Endometrium (tissue), 2 donors: ENCODE measurements around the gene TUBA4B.
"Not testable (repeated sequence)": the region's sequence is repeated elsewhere in the genome, so short reads cannot be mapped to it uniquely, and the experiment has no call there.

Source experiments
- FAIRE-seq: peaks from 2 replicates; lab custom pipeline; 2012; peaks lifted over from hg19 to GRCh38; lab: Jason Lieb, UNC
- donor health status: control.
- donor health status: control.

TUBA4B gene

DNA sequence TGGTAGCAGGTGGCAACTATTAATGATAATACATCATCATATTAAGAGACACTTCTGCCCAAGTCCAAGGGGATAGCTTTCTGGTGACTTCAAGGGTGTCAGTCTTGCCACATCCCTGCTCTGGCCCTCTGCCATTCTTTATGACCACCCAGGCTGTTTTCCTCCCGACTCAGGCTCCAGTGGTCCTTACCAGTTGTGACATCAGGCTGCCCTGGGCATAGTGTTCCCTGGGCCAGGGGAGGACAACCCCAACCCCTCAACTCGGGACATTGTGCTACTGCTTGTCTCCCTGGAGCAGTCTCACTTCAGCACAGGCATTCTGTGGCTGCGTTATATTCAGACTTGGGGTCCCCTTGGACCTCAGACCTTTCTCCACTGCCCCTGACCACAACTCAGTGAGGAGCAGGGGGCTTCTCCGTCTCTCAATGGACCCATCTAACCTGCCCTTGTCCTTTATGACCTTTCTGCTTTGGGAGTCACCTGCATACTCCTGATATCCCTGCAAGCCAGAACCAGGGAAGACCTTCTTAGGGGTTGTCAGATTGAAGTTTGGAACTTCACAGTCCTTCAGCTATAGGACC is 39.0 kb downstream of the TUBA4B start:
- FAIRE-seq, result no peak

DNA sequence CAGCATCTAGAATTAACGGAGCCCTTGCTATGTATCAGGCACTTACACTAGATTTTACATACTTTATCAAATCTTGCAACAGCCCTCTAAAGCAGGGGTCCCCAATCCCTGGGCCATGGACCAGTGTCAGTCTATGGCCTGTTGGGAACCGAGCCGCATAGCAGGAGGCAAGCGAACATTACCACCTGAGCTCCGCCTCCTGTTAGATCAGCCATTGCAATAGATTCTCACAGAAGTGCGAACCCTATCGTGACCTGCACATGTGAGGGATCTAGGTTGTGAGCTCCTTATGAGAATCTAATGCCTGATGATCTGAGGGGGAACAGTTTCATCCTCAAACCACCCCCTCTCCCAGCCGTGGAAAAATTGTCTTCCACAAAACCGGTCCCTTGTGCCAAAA is 39.6 kb downstream of the TUBA4B start:
- no peak for FAIRE-seq

DNA sequence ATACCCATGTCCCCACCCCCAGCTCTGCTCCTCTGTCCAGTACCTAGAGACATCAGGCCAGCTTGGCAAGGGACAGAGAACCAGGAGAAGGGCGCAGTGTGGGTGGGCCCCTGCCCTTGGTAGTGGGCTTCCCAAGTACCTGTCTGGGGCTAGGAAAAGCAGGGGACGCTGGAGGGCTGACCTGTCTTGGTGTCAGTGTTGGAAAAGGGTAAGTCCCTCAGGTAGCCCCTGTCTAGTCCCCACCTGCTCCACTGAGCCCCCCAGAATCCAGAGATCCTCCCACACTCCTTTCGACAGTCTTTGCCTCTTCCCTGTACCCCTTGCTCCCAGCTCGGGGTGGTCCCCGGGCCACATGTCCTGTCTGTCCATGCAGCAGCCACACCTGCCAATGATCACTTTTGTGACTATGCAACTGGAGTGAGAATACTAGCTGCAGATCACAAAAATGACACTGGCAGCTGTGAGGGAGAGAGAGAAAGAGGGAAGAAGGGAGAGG is 40.7 kb downstream of the TUBA4B start:
- FAIRE-seq, result no peak

DNA sequence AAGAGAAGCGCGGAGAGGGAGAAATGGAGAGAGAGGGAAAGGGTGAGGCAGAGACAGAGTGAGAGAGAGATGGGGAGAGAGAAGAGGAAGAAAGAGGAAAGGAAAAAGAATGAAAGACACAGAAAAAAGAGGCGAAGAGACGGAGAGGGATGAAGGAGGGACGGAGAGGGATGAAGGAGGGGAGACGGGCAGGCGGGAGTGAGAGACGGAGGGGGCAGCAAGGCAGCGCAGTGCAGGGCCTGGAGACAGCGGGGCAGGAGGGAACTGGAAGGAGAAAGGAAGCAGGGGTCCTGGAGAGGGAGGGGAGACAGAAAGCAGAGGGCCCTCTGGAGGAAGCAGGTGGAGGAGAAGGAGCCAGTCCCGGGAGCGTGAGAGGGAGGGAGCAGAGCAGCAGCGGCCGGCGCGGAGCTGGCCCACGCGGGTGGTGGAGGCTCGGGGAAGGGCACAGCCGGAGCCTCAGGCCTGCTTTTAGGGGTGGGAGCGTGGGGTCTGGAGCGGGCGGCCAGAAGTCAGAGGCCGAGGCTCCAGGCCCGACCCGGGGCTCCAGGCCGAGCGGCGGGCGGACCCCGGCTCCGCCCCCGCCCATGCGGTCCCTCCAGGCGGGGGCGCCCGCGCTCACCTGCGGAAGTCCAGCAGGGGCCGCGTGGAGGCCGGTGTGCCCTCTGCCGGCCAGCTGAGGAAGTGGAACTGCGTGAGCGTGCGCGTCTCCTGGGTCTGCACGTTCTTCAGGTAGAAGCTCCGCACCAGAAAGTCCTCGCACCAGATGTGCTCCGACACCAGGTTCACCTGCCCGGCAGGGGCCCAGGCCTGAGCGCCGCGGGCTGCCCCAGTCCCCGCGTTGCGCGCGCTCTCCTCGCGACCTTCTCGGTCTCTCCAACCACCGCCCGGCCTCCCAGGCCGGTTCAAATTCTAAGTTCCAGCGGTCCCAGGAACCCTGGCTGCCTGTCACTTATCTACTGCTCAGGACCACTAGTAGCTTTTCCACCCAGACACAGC is 41.6 kb downstream of the TUBA4B start:
- no peak for FAIRE-seq

DNA sequence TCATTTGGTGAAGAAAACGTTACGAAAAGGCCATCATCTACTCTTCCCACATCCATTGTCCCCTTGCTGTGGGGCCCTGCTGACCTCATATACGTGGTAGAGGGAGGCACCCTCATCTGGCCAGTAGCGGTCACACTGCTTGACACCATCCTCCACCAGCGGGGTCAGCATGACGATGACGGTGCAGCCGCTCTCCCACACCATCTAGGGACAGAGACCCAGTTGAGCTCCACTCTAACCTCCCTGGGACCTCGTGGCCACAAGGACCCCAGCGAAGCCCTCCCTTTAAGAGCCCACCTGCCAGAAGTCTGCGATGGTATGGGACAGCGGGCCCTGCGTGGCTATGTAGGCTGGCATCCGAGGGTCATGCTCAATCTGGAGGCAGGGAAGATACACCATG is 43.1 kb downstream of the TUBA4B start:
- FAIRE-seq, result no peak

DNA sequence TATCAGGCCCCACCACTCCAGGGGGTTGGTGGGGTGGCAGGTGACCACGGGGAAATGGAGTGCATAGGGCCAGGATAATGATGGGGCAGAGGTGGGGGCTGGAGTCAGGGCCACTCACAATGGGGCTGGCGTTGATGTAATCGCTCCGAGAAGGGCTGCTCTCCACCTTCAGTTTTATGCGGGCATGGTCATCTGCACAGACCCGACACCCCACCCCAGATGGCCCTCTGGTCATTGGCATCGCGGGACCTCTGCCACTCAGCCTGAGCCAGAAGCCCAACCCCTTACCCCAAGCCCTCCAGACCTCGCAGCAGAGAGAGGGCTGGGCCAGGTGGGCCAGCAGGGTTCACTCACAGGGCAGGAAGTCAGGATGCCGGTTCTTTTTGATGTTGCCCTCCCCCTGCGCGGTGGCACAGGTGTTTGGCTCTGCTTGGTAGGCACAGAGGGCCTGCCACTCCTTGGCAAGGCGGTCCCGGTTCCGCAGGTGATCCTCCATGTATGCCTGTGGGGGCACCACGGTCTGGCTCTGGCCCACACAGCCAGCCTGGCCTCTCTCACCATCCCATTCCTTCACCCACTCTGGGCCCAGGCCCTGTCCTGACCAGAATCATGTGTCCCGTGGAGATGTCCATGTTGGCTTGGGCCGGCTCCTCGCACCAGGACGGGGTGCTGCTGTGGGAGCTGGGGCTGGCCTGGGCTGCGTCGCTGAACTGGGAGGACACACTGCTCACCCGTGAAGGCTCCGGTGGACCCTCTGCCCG is 43.8 kb downstream of the TUBA4B start:
- no peak for FAIRE-seq

DNA sequence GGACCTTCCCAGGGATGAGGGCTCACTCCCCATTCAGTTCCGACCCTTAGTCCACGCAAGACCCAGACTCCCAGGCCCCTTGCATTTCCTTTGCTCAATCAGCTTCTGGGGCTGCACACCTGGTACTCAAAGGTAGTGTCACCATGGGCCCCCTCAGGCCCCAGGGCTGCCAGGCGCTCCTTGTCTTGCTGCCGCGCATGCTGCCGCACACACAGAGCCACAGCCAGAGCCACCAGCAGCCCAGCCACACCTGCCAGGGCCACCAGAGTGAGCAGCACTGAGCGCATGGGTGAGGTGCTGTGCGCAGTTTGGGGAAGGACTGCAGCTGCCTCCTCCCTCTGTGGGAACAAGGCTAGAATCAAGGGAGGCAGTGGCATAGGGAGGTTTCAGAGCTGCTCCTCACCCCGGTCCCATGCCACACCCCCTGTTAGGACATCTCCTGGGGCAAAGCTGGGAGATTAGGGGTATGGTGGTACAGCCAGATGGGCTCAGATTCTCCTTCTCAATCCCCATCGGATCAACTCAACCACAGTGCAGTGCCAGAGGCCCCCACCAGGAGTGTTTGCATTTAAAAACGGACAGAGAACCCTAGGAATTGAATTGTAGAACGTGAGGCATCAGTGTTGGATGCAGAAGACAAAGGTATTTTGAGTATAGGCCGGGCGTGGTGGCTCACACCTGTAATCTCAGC is 44.9 kb downstream of the TUBA4B start:
- FAIRE-seq, result no peak

DNA sequence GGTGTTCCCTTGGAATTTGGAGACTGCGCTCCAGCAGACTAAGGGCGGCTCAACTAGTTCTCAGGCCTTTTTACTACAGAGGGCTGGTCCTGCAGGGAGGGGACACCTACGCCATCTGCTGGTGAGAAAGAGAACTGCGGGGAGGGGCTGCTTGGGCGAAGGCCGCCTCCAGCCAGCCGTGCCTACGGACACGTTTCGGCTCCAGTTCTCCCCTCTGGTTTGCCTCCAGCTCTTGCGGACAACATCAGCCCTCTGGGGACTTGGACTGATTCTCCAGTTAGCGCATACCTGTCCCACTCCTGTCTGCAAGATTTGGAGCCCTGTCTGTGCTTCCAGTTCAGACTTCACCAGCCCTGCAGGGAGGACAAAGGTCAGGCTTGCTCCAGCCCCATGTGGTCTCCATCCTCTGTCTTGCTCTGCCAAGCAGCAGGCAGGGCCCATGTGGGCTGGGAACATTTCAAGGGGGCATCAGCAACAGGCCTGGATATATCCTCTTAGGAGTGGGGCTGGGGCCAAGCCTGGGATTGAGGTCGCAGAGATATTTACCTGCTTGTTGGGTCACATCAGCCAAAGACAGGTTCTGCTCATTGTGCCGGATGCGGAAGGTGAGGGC is 45.8 kb downstream of the TUBA4B start:
- FAIRE-seq, result peak; percentile 59

DNA sequence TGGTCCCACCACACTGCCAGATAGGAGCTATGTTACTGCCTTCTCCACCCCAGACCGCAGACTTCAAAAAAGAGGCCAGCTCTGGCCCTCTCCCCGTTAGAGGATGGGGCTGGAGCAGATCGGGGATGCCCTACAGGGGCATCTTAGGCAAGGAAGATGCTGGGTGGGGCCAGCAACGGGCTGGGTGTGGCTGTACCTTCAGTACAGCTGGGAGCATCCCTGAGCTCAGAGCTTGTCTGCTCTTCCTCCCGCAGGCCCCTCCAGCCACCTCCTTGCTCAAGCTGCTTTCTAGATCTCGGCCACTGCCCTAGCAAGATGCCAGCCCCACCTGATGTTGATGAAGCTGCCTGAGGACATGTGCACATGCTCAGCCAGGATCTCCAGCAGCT is 46.3 kb downstream of the TUBA4B start:
- no peak for FAIRE-seq

DNA sequence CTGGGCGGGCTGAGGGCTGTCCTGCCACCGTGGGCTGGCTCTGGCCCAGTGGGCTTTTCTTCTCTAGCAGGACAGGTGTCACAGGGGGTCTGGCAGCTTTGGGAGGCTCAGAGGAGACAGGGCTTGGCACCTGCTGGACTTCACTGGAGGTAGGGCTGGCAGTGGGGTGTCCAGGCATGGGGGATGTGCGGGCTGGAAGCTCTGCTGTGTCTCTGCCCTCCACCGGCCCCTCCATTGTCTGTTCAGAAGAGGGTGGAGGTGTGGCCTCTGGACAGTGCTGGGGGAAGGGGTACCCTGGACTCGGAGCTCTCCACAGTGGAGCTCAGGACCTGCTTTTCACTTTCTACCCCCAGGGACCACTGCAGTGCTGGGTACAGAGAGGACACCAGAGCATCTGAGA is 47.0 kb downstream of the TUBA4B start:
- no peak for FAIRE-seq

DNA sequence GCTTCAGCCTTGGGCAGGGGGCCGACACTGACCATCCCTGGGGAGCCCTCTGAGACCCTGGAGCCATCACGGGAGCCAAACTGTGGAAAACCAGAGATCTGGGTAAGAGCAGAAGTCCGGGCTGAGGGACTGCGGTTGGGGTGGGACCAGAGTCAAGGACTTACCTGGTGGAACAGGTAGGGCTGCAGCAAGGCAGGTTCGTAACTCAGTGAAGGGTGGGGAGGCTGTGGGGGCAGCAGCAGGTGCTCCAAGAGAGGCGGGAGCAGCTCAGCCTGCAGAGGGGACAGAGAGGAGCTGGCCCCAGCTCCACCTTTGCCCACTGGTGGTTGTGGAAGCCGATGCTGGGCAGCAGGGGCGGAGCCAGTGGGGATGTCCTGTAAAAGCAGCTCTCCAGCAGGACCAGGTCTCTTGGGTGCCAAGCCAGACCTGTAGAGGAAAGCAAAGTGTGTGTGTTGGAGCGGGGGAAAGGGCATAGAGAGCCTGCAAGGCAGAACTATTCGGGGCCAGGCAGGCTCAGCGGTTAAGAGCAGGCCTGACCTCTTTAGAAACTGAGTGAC is 49.4 kb downstream of the TUBA4B start:
- no peak for FAIRE-seq

DNA sequence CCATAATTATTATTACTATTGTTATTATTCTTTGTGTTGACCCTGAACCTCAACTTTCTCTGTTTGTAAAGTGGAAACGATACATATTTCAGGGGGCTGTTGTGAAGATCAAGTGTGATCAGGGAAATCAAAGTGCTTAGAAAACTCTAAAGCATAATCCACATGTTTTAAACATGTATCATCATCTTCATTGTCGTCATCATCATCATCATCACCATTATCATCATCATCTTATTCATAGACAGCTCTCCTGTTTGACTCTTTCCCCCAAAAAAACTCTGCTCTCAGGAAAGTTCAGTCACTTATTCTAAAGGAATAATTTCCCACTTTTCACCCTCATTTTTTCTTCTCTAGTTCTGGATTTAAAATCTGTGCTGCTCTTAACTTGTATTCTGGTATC is 51.2 kb downstream of the TUBA4B start:
- no peak for FAIRE-seq

DNA sequence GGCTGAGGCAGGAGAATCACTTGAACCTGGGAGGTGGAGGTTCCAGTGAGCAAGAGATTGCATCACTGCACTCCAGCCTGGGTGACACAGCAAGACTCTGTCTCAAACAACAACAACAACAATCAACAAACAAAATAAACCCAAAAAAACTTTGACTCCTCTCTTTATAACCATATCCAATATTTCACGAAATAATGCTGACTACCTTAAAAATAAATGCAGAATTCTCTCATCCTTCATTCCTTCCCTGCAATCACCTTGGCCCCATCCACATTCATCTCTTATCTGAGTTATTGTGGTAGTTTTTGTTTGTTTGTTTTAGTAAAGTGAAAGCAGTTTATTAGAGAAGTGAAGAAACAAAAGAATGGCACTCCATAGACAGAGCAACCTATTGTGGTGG is 53.0 kb downstream of the TUBA4B start:
- no peak for FAIRE-seq

DNA sequence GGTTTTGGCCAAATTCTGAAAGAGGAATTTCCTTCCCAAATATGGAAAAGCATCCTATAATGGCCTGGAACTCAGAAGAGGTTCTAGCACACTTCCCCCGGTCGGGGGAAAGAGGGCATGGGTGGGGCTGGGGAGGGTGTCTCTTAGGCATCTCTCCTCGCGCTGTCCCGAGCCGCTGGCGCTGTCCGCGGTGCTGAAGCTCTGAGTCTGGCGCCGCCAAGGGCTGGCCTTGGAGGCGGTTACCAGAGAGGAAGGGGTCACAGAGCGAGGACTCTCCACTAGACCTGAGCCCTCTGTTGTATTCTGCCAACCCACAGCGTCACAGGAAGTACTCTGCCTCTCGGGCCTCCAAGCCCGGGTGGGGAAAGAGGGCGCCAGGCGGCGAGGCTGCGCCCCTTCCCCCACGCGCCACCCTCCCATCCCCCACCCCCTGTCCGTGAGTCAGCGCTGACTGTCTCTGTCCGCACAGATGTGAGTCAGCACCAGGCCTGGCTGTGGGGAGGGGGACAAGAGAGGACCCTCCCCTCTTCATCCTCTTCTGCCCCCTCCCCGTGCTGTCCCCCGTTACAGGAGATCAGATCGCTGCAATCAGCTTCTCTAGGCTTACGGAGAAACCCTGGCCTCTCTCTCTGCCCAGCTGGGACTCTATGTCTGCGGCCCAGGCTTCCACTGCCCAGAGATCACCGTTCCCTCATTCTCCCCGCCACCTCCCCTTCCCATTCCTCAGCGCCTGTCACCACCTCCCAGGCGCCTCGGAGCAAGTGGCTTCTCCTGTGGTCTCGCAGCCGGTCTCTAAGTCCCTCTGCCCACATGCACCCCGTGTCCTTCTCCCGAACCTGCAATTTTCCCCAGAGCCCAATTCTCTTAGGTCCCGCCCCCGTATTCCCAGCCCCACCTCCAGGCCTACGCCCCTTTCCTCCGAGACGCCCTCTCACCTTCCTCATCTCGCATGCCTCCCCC is 55.4 kb downstream of the TUBA4B start:
- no peak for FAIRE-seq

DNA sequence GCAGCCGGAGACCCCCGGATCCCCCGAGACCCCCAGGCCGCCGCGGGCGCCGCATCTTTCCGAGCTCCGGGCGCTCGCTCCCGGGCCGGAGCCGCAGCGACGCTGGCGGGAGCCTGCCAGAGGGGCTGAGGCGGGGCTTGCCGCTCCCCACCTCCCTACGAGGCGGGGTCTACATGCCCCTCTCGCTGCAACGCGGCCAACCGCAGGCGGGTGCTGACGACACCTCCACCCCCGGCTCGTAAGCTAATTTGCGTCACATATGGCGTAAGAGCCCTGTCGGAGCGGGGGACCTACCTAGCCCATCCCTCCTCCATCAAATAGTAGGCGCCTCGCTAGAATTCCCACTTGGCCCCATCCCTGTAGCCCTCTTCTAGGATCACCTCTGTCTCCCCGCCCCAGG is 56.2 kb downstream of the TUBA4B start, which contains the start of gene PTPRN:
Gene PTPRN (minus strand): TSS at position 124 of the 400 bp plus-strand sequence. CDS start 69 bp downstream, at position 55.
- FAIRE-seq, result no peak

DNA sequence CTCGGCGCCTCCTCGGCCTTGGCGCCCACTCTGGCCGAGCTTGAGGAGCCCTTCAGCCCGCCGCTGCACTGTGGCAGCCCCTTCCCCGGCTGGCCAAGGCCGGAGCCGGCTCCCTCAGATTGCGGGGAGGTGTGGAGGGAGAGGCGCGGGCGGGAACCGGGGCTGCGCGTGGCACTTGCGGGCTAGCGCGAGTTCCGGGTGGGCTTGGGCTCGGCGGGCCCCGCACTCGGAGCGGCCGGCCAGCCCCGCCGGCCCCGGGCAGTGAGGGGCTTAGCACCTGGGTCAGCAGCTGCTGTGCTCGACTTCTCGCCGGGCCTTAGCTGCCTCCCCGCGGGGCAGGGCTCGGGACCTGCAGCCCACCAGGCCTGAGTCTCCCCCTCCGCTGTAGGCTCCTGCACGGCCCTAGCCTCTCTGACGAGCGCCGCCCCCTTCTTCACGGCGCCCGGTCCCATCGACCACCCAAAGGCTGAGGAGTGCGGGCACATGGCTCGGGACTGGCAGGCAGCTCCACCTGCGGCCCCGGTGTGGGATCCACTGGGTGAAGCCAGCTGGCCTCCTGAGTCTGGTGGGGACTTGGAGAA is 59.7 kb downstream of the TUBA4B start:
- not testable (repeated sequence) for FAIRE-seq

DNA sequence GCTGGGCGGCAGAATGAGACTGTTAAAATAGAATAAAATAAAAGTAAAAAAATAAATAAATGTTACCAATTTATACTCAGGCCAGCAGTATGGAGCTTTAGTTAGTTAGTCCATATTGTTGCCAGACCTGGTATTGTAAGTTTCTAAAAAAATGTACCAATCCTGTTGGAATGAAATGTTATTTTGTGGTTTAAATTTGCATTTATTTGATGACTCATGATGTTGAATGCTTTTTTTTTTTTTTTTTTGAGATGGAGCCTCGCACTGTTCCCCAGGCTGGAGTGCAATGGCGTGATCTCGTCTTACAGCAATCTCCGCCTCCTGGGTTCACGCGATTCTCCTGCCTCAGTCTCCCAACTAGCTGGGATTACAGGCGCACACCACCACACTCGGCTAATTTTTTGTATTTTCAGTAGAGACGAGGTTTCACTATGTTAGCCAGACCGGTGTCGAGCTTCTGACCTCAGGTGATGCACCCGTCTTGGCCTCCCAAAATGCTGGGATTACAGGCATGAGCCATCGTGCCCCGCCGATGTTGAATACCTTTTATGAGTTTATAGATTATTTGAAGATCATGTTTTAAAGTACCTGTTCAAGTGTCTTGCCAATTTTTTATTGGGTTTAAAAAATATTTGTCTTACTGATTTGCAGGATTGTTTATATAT is 61.9 kb downstream of the TUBA4B start:
- FAIRE-seq, result no peak
